HG03342 (cell line): ENCODE results near the gene ROGDI.

ENCODE experiments used
- ATAC-seq: cut with Tn5 transposase; IDR thresholded peaks from one replicate; pipeline ENCODE4 v1.9.1; 2021; ENCODE audit warnings: mild to moderate bottlenecking, moderate library complexity; ENCODE audit not compliant: unreplicated experiment

The ROGDI gene

DNA sequence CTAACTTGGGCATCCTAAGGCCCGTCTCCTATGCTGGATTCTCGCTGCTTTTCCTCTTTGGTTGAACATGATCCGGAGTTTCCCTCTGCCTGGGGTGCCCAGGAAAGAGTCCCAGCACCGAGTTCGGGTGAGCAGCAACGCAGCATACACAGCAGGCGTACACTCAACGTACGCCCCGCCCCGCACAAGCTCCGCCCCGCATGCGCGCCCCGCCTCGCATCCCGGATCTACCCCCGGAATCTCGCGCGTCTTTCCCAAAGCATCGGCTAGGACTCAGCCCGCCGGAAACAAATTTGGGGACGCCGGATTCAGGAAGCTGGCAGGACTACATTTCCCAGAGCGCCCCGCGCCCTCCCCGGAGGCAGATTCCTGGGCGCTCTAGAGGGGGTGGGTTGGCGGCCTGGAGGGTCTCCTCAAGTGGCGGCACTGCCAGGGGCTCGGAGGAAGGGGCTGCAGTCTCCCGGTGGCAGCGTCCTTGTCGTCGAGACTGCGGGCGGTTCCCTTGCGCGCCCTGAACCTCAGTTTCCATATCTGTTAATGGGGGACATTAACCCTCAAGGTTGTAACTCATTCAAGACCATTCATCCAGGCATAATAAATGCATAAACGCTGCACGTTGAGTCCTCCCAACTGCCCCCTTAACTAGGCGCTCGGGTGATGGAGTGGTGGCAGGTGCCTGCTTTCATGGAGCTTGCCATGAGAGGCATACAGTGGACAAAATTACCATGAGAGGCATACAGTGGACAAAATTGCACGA, 33.7 kb downstream of the ROGDI start:
- peak; percentile 69 for ATAC-seq

DNA sequence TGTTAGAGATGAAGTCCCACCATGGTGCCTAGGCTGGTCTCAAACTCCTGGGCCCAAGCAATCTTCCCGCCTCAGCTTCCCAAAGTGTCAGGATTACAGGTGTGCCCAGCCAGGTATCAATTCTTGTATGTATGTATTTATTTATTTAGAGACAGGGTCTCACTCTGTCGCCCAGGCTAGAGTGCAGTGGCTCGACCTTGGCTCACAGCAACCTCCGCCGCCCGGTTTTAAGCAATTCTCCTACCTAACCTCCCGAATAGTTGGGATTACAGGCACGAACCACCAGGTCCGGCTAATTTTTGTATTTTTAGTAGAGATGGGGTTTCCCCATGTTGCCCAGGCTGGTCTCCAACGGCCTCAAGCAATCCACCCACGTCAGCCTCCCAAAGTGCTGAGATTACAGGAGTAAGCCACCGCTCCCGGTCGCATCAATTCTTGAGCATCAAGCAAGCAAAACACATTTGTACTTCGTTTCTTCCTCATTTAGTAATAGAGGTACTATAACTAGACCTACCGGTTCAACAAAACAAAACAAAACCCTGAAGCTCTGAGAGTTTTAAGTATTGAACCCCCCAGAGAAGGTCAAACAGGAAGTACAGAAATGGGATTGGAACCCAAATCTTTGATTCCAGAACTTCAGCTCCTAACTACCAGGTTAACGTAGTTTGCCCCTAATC, 34.4 kb downstream of the ROGDI start:
- ATAC-seq = peak; percentile 0

DNA sequence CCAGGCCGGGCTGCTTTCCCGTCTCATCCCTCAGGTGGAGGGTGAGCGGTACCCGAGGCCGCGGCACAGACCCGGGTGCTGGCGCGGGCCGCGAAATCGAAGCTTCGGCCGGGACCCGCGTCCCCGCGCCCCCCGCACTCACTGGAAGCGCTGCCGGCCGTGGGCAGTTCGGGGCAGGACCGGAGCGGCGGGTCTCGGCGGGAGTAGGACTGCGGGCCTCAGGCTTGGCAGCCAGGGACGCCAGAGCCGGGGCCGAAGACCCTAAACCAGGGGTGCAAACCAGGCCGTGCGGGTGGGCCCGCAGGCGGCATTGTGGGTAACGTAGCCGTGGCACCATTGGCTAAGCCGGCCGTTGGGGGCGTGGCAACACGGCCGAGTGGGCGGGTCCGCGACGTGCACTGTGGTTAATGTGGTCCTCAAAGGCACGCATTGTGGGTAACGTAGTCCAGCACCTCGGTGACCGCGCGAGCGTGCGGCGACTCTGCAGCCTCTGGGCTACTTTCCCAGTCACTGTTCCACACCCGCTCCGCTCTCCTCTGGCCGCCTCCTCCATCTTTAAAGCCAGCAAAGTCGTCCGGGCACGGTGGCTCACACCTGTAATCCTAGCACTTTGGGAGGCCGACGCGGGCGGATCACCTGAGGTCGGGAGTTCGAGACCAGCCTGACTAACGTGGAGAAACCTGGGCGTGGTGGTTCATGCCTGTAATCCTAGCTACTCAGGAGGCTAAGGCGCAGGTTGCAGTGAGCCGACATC, 35.4 kb downstream of the ROGDI start, which contains the start of gene ZNF500:
TSS of gene ZNF500 (minus strand) at position 288 of the 754 bp plus-strand sequence. CDS start 1,184 bp downstream, outside the sequence.
- ATAC-seq = peak; percentile 76

DNA sequence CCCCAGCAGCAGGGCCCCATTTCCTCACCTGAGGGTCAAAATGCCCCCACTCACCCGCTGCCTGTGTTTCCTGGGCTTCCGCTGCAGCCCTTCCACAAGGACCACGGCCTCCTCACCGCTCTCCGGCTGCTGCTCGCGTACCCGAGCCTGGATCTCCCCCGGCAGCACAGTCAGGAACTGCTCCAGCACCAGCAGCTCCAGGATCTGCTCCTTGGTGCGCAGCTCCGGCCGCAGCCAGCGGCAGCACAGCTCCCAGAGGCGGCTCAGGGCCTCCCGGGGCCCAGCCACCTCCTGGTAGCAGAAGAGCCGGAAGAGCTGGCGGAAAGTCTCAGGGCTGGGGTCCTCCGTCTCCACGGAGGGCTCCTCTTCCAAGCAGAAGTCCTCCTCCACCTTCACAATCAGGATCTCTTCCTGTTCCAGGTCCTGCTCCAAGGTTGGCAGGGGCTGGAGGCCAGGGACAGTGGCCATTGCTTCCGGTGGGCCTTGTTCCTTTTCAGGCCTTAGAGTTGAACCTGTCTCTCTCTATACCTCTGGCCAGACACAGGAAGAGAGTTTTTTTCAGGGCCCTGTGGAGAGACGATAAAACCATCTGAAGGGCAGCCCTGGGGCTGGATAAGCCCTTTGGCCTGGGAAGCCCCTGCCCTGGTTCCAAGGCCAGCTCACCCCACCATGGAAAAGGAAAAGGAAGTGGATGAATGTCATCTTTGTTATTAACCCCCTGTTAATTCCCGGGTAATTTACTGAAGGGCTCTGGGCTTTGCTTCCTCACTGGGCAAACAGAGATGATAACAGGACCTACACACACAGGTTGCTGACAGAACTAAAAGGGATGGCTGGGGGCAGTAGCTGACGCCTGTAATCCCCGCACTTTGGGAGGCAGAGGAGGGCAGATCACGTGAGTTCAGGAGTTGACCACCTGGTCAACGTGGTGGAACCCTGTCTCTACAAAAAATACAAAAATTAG, 36.6 kb downstream of the ROGDI start:
- no peak for ATAC-seq

DNA sequence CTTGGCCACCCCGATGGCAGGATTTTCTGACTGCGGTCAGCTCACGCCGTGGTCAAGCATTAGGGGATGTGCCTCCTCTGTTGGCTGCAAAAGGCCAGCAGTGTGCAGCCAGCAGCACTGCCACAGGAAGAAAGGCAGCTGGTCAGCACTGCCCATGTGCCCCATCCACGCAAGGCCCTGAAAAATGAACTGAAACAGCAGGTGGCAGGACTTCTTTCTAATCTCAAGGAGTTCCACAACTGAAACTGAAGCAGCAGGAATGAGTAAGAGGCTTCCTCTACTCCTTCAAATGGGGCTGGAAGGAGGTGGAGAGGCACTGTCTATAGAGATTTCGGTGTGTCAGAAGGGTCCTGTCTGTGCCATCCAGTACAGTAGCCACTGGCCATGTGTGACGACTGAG, 38.6 kb downstream of the ROGDI start:
- no peak for ATAC-seq

DNA sequence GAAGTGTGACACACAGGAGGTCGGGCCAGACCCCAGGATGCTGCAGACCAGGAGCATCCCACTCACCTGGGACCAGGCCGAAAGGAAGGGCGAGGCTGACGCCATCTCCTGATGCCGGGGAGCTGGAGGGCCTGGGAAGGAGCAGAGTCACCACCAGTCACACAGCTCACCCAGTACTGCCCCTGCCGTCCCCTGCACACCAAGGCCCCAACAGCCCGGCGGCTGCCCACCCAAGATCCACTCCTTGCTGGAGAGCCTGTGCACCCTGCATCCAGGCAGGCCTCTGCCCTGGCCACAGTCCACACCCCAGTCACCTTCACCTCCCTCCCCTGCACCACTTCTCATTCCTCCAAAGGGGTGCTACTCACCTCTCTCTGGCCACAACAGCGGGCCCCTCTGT, 40.2 kb downstream of the ROGDI start:
- ATAC-seq = no peak

DNA sequence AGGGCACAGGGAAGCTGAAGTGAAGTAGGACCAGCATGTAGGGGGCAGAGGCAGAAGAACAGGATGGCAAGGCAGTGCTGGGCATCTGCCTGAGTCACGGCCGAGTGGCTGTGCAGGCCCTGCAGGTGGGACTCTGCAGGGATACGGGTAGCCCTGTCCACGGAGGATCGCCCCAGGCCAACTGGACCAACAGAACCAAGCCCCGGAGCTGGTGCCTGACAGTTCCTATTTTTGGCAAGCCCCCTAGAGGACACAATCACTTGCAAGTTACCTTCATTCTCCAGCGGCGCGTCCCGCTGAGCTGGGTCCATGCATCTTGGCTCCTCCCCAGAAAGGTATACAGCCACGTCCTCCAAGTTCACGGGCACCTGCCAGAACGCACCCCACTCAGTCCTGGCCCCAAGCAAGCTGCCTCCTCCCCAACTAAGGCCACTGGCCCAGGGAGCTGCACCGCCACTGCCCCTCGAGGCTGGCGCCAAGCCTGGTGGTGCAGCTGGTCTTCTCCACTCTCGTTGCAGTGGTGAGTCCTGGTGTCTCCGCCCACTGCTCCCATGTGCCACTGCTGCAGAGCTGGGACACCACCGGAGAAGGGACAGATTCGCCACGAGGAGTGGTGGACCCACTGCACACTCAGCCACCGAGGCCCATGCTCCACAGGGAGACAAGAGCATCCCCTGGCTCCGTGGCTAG, 42.1 kb downstream of the ROGDI start:
- no peak for ATAC-seq

DNA sequence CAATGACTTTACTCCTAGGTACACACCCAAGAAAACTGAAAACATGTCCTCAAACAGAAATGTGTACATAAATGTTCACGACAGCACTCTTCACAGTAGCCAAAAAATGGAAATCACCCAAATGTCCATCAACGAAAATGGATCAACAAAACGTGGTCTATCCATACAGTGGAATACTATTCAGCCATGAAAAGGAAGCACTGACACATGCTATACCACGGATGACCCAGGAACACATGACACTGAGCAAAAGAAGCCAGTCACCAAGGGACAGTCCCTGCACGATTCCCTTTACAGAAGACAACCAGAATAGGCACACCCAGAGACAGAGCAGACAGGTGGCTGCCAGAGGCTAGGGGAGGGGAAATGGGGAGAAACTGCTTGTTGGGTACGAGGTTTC, 46.7 kb downstream of the ROGDI start:
- no peak for ATAC-seq

DNA sequence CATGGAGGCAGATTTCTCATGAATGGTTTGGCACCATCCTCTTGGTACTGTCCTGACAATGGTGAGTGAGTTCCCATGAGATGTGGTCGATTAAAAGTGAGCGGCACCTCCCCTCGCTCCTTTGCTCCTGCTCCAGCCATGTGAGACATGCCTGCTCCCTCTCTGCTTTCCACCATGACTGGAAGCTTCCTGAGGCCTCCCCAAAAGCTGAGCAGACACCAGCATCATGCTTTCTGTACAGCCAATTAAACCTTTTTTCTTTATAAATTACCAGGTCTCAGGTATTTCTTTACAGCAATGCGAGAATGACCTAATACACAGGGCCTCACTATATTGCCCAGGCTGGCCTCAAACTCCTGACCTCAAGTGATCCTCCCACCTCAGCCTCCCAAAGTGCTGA, 47.6 kb downstream of the ROGDI start:
- no peak for ATAC-seq

DNA sequence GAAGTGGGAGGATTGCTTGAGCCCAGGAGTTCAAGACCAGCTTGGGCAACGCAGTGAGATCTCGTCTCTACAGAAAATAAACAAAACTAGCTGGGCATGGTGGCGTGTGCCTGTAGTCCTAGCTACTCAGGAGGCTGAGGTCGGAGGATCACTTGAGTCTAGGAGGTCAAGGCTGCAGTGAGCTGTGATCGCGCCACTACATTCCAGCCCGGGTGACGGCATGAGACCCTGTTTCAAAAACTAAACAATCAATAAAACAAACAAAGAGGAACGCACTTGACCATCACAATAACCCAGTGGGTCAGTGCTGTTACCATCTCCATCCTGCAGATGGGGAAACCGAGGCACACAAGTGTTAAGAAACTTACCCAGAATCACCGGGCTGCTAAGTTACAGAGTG, 49.2 kb downstream of the ROGDI start:
- ATAC-seq = no peak

DNA sequence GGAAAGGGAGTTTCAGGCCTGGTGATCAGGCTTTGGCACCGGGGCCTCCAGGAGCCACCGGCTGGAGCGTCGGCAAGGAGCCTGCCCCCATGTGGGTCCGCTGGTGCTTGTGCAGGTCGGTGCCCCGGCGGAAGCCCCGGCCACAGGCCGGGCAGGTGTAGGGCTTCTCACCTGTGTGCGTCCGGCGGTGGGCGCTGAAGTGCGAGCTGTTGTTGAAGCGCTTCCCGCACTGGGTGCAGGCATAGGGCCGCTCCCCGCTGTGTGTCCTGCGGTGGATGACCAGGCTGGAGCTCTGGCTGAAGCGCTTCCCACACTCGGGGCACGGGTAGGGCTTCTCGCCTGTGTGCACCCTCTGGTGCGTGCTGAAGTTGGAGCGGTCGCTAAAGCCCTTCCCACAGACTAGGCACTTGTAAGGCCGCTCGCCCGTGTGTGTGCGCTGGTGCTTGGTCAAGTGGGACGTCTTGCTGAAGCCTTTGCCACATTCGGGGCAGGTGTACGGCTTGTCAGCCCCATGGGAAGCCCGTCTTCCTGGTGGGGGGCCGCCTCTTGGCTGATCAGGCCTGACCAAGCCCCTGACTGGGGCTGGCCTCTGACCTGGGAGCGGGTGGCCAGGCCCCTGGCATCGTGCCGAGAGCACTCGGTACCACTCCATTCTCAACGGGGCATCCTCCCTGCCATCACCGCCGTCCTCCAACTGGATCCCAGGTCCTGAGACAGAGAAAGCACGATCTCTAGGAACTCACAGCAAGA, 49.9 kb downstream of the ROGDI start:
- ATAC-seq = no peak

DNA sequence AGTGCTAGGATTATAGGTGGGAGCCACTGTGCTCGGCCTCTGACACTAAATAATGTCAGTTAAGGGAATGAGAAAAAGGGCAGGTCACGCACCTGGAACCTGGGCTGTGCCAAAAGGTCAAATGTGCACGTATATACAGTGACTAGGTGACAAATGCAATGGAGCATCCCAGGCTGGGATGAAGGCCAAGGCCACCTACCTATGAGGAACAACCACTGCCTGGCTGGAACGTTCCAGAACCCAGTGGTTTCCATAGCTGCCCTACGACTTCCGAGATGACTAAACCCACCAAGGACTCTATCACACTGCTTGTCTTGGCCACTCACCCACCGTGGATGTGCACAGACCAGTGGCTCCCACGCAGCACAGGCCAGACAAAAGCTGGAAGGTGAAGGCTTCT, 51.5 kb downstream of the ROGDI start:
- no peak for ATAC-seq

DNA sequence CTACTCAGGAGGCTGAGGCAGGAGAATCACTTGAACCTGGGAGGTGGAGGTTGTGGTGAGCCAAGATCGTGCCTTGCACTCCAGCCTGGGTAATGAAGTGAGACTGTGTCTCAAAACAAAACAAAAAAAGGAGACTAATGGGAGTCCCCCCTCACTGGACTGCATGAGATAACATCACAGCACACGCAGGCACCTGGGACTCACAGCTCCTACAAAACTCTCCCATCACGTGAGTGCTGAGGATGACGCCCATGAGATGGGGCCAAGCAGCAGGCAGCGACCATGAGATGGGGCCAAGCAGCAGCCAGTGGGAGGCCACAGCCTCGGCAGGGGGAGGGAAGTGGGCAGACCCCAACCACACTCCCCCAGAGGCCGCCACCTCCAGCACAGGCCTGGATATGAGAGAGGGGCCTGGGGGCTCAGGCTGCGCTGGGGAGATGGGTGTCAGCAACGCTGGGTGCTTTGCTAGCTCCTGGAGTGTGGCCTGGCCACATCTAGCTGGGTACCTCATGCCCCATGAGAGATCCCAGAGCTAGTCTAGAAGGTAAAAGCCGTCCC, 52.7 kb downstream of the ROGDI start:
- ATAC-seq = no peak

DNA sequence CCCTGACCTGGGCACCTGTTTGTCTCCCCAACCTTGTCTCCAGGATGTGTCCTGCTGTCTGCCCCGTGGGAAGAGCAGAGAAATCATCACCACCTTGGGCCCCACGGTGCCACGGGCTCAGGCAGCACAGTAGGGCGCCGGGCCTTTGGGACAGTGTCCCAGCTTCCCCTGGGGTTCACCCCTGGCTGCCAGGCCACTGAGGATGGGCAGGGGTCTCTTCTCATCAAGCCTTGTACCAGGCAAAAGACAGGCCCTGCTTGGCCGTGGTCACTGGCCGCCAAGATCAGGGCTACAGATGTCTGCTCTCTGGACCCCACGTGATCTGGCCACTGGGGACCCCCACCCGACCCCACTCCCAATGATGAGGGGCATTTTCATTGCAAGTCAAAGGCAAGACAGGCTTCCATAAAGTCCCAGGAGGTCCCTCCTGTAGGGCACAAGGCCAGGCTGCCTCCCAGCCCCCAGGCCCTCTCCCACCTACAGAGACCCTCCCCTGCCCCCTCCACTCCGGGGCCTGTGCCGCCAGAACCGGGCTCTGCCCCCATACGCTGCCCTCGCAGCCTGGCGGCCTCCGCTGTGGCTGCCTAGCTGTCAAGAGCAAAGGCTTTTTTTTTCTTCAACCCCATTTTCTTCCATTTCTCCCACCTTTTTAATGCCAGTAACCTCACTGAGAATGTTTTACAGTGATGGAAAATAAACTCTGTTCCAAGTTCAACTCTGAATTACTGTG, 53.6 kb downstream of the ROGDI start:
- no peak for ATAC-seq

DNA sequence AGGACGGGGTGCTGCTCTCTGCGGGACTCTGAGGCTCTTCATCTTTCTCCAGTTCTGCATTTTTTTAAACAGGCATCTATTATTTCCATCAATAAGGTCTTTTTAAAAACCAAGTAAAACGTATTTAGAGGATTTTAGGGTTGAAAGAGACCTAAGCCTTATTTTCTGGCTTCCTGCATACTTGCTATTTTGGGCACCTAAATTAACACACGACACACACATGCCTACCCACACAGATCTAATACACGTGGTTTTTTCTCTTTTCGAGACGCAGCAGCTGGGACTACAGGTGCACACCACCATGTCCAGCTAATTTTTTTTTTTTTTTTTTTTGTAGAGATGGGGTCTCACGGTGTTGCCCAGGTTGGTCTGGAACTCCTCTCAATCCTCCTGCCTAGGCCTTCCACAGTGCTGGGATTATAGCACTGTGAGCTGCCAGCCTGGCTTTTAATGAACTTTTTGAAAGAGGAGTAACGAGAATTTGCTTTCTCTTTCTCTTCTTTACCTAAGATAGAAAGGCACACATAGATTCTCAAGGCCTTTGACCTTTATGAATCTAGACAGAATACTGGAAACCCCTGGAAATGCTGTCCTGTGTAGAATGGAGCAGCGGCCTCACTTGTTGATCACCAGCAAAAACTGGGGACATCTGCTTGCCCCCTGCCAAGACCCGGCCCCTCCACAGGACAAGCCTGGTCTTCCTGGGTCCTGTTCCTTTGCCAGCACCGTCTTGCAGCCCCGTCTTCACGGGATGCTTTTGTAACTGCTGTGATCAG, 54.3 kb downstream of the ROGDI start:
- ATAC-seq = no peak

DNA sequence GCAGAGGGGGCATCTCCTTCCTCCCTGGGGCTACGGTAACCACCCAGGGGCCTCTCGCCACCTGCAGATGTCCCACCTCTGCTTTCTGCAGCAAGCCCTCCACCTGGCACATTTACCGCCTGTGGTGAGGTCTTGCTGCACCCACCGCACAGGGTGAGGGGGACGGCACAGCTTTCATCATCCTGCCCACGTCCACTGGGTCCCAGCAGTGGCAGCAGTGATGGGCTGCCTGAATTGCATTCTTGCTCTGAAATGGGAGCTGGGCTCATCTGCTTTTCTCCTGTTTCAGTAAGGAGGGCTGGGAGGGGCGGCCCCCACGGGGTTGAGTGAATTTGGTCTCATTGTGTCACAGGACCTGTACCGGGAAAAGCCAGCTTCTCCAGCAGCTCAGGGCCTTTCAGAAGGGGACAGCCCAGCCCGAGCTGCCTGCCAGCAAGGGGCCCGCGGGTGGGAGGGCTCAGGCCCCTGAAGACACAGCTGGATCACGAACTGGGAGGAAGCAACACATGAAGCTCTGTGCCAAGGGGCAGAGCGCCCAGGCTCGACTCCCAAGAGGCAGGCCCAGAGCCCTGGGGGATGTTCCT, 55.4 kb downstream of the ROGDI start:
- ATAC-seq = no peak
